Activated CD4-positive, alpha-beta memory T cell treated with anti-CD3 and anti-CD28 coated beads for 36 hours (primary cell): ENCODE data around the gene TMTC1. TPM values are rescaled to one million over a fixed set of nuclear protein-coding genes. Genes with fewer than 3 reads are reported as not detected.

ENCODE experiments used
- CTCF ChIA-PET: fragments of 350-600 bp; sonication (Branson Sonifier 250); formaldehyde crosslinking; loops from one replicate; lab custom pipeline; 2021; ENCODE audit warnings: antibody characterized with exemption, inconsistent platforms; lab: Charles Lee
- POLR2A ChIA-PET: fragments of 350-600 bp; sonication (Branson Sonifier 250); formaldehyde crosslinking; loops from one replicate; lab custom pipeline; 2021; ENCODE audit warnings: antibody characterized with exemption; lab: Charles Lee
- DNase-seq: peaks from one replicate; pipeline ENCODE4 v3.0.0-alpha.2; 2020
- H3K27ac Mint-ChIP-seq: one replicate; pipeline ENCODE4 v1.8.0; 2021; ENCODE audit warnings: mixed read lengths
- H3K27me3 Mint-ChIP-seq: one replicate; pipeline ENCODE4 v1.8.0; 2021; ENCODE audit warnings: mixed read lengths
- H3K36me3 Mint-ChIP-seq: one replicate; pipeline ENCODE4 v1.8.0; 2021; ENCODE audit warnings: mixed read lengths
- H3K4me1 Mint-ChIP-seq: one replicate; pipeline ENCODE4 v1.8.0; 2021; ENCODE audit warnings: low read depth, mixed read lengths
- H3K4me3 Mint-ChIP-seq: one replicate; pipeline ENCODE4 v1.8.0; 2021; ENCODE audit warnings: mild to moderate bottlenecking, mixed read lengths
- H3K9me3 Mint-ChIP-seq: one replicate; pipeline ENCODE4 v1.8.0; 2021; ENCODE audit warnings: mixed read lengths
- intact Hi-C: fragments of 100-400 bp; cut with micrococcal nuclease; formaldehyde crosslinking; loops from one replicate; pipeline ENCODE4 v1.15.1; 2023
- total RNA-seq, 2 experiments: library from RNA; stranded (reverse); gene quantifications; one replicate each; pipeline ENCODE4 v1.2.3, GENCODE V29; 2021

The TMTC1 gene
- total RNA-seq, 2 experiments from 2014 or later: 0.15 to 0.17 TPM

- Mint-ChIP-seq H3K4me3 (no peak overlapping the region), H3K36me3 (no peaks in the 10 kb centered on the region), H3K9me3 (no peaks in the 10 kb centered on the region), H3K4me1 (no peaks in the 10 kb centered on the region), H3K27me3 (peaks cover 3% of the 10 kb centered on the region), H3K27ac (no peak overlapping the region)
- POLR2A ChIA-PET: no interaction called here
- intact Hi-C loops: no loop called here
- CTCF ChIA-PET: no interaction called here
- no peak for DNase-seq
Measured at GRCh38 chr12:29744365-29744764, 39.4 kb downstream of the TMTC1 start.

GRCh38 chr12:29743801-29744200 is 39.9 kb downstream of the TMTC1 start:
- POLR2A ChIA-PET: no interaction called here
- no peaks in the 10 kb centered on the region for H3K36me3 Mint-ChIP-seq
- no peak for DNase-seq
- peaks cover 3% of the 10 kb centered on the region for H3K27me3 Mint-ChIP-seq
- no peak overlapping the region for H3K4me3 Mint-ChIP-seq
- no peaks in the 10 kb centered on the region for H3K4me1 Mint-ChIP-seq
- CTCF ChIA-PET: no interaction called here
- no peaks in the 10 kb centered on the region for H3K9me3 Mint-ChIP-seq
- intact Hi-C loops: no loop called here
- no peak overlapping the region for H3K27ac Mint-ChIP-seq

- DNase-seq: no peak
- H3K27me3 Mint-ChIP-seq: peaks cover 3% of the 10 kb centered on the region
- ChIA-PET CTCF (no interaction called here), POLR2A (no interaction called here)
- no peak overlapping the region for H3K4me3 Mint-ChIP-seq
- no peaks in the 10 kb centered on the region for H3K4me1 Mint-ChIP-seq
- H3K9me3 Mint-ChIP-seq: no peaks in the 10 kb centered on the region
- H3K36me3 Mint-ChIP-seq: no peaks in the 10 kb centered on the region
- no peak overlapping the region for H3K27ac Mint-ChIP-seq
- intact Hi-C loops: no loop called here
Measured at GRCh38 chr12:29743077-29743476, 40.7 kb downstream of the TMTC1 start.

- peaks cover 3% of the 10 kb centered on the region for H3K27me3 Mint-ChIP-seq
- POLR2A ChIA-PET: no interaction called here
- H3K4me1 Mint-ChIP-seq: no peaks in the 10 kb centered on the region
- H3K27ac Mint-ChIP-seq: no peak overlapping the region
- no peaks in the 10 kb centered on the region for H3K9me3 Mint-ChIP-seq
- intact Hi-C loops: no loop called here
- no peak for DNase-seq
- CTCF ChIA-PET: no interaction called here
- H3K36me3 Mint-ChIP-seq: no peaks in the 10 kb centered on the region
- H3K4me3 Mint-ChIP-seq: no peak overlapping the region
Measured at GRCh38 chr12:29742646-29743045, 41.1 kb downstream of the TMTC1 start.

GRCh38 chr12:29741342-29742241 is 42.1 kb downstream of the TMTC1 start:
- Mint-ChIP-seq H3K36me3 (no peaks in the 10 kb centered on the region), H3K4me3 (no peak overlapping the region), H3K4me1 (no peaks in the 10 kb centered on the region), H3K27ac (no peak overlapping the region), H3K9me3 (no peaks in the 10 kb centered on the region), H3K27me3 (peaks cover 5% of the 10 kb centered on the region)
- no peak for DNase-seq
- ChIA-PET POLR2A (no interaction called here), CTCF (no interaction called here)
- intact Hi-C loops: no loop called here

- CTCF ChIA-PET: no interaction called here
- no peaks in the 10 kb centered on the region for H3K4me1 Mint-ChIP-seq
- H3K27me3 Mint-ChIP-seq: peaks cover 5% of the 10 kb centered on the region
- no peaks in the 10 kb centered on the region for H3K36me3 Mint-ChIP-seq
- H3K4me3 Mint-ChIP-seq: no peak overlapping the region
- H3K9me3 Mint-ChIP-seq: no peaks in the 10 kb centered on the region
- intact Hi-C loops: no loop called here
- POLR2A ChIA-PET: no interaction called here
- H3K27ac Mint-ChIP-seq: no peak overlapping the region
- DNase-seq: no peak
Measured at GRCh38 chr12:29739279-29739991, 44.3 kb downstream of the TMTC1 start.

GRCh38 chr12:29738365-29738764 is 45.4 kb downstream of the TMTC1 start:
- intact Hi-C loops: no loop called here
- no peaks in the 10 kb centered on the region for H3K36me3 Mint-ChIP-seq
- peaks cover 5% of the 10 kb centered on the region for H3K27me3 Mint-ChIP-seq
- no peak overlapping the region for H3K27ac Mint-ChIP-seq
- ChIA-PET POLR2A (no interaction called here), CTCF (no interaction called here)
- no peak overlapping the region for H3K4me3 Mint-ChIP-seq
- H3K9me3 Mint-ChIP-seq: no peaks in the 10 kb centered on the region
- H3K4me1 Mint-ChIP-seq: no peaks in the 10 kb centered on the region
- DNase-seq: no peak

GRCh38 chr12:29737644-29738043 is 46.1 kb downstream of the TMTC1 start:
- H3K27ac Mint-ChIP-seq: no peak overlapping the region
- peaks cover 5% of the 10 kb centered on the region for H3K27me3 Mint-ChIP-seq
- intact Hi-C loops: no loop called here
- CTCF ChIA-PET: no interaction called here
- POLR2A ChIA-PET: no interaction called here
- H3K4me3 Mint-ChIP-seq: no peak overlapping the region
- H3K4me1 Mint-ChIP-seq: no peaks in the 10 kb centered on the region
- DNase-seq: no peak
- H3K9me3 Mint-ChIP-seq: no peaks in the 10 kb centered on the region
- H3K36me3 Mint-ChIP-seq: no peaks in the 10 kb centered on the region

GRCh38 chr12:29735604-29736003 is 48.1 kb downstream of the TMTC1 start:
- ChIA-PET POLR2A (no interaction called here), CTCF (no interaction called here)

GRCh38 chr12:29734734-29735133 is 49.0 kb downstream of the TMTC1 start:
- H3K27me3 Mint-ChIP-seq: peaks cover 2% of the 10 kb centered on the region
- ChIA-PET POLR2A (no interaction called here), CTCF (no interaction called here)
- H3K9me3 Mint-ChIP-seq: no peaks in the 10 kb centered on the region
- no peak for DNase-seq
- H3K36me3 Mint-ChIP-seq: no peaks in the 10 kb centered on the region
- no peak overlapping the region for H3K27ac Mint-ChIP-seq
- intact Hi-C loops: no loop called here
- peaks cover 3% of the 10 kb centered on the region for H3K4me1 Mint-ChIP-seq
- H3K4me3 Mint-ChIP-seq: no peak overlapping the region

More at GRCh38 chr12:29735604-29736003, 48.1 kb downstream of the TMTC1 start:
- H3K36me3 Mint-ChIP-seq: no peaks in the 10 kb centered on the region
- peaks cover 3% of the 10 kb centered on the region for H3K27me3 Mint-ChIP-seq
- no peak overlapping the region for H3K4me3 Mint-ChIP-seq
- H3K9me3 Mint-ChIP-seq: no peaks in the 10 kb centered on the region
- intact Hi-C loops: no loop called here
- peaks cover 3% of the 10 kb centered on the region for H3K4me1 Mint-ChIP-seq
- no peak for DNase-seq
- H3K27ac Mint-ChIP-seq: no peak overlapping the region

- peaks cover 3% of the 10 kb centered on the region for H3K4me1 Mint-ChIP-seq
- no peak overlapping the region for H3K4me3 Mint-ChIP-seq
- no peaks in the 10 kb centered on the region for H3K9me3 Mint-ChIP-seq
- ChIA-PET POLR2A (no interaction called here), CTCF (no interaction called here)
- intact Hi-C loops: no loop called here
- no peak for DNase-seq
- no peak overlapping the region for H3K27ac Mint-ChIP-seq
- H3K27me3 Mint-ChIP-seq: peaks cover 2% of the 10 kb centered on the region
- H3K36me3 Mint-ChIP-seq: no peaks in the 10 kb centered on the region
Measured at GRCh38 chr12:29734305-29734704, 49.4 kb downstream of the TMTC1 start.

GRCh38 chr12:29733501-29733900 is 50.2 kb downstream of the TMTC1 start:
- Mint-ChIP-seq H3K4me3 (no peak overlapping the region), H3K27me3 (peaks cover 4% of the 10 kb centered on the region)

More at GRCh38 chr12:29733501-29733900, 50.2 kb downstream of the TMTC1 start:
- ChIA-PET CTCF (no interaction called here), POLR2A (no interaction called here)
- H3K36me3 Mint-ChIP-seq: no peaks in the 10 kb centered on the region
- peaks cover 3% of the 10 kb centered on the region for H3K4me1 Mint-ChIP-seq
- no peaks in the 10 kb centered on the region for H3K9me3 Mint-ChIP-seq
- no peak for DNase-seq
- intact Hi-C loops: no loop called here
- H3K27ac Mint-ChIP-seq: no peak overlapping the region
